Stimulated activated CD4-positive, alpha-beta T cell treated with anti-CD3 and anti-CD28 coated beads, Interleukin-1b, Interleukin-23, amount 100 ng/mL, for 4 hours (primary cell): ENCODE measurements around the gene U2AF2.

Source experiments
- DNase-seq, 2 donors: peaks; one replicate each; pipeline ENCODE4 v3.0.0-alpha.2; 2020; ENCODE audit warnings: low read depth in 2 of 2

The U2AF2 gene

DNA sequence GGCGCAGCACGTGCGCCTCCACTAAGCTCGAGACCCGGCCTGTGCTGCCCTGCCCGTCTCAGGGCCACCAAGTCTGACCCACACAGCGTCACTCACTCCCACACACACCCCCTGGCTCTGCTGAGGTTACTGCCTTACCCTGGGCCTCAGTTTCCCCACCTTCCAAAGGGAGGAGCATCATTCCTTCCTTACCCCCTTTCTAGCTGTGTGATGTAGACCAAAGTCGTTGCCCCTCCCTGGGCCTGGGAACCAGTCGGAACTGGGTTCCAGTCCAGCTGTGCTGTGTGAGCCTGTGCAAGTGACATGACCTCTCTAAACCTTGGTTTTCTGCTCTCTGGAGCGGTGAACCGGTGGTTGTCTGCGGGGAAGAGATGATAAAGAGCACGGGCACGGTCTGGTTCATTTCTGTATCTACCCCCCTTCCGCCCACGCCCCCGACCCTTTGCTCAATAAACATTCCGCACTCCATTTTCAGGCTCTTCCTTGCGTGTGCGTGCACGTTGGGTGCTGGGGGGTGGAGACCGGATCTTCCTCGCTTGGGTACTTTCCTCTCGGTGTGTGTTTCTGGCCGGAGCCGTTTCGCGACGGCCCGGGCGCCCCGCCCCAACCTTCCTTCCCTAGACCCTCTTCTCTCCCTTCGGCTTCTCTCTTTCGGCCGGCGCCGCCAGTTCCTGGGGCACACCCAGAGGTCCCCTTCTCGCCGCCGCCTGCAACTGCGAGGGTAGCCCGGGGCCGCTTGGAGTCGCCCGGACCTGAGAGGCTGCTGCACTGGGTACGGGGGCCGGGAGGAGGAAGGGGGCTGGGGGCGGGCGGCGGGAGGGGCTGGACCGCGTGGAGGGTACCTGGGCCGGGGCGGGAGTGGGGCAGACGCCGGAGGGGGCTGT is 11.6 kb upstream of the U2AF2 start, which contains the start of gene ZNF581:
TSS of gene ZNF581 (plus strand) at position 647 of the 884 bp plus-strand sequence. CDS start 923 bp downstream, outside the sequence.
- peak; percentile 74 to 76 for DNase-seq

DNA sequence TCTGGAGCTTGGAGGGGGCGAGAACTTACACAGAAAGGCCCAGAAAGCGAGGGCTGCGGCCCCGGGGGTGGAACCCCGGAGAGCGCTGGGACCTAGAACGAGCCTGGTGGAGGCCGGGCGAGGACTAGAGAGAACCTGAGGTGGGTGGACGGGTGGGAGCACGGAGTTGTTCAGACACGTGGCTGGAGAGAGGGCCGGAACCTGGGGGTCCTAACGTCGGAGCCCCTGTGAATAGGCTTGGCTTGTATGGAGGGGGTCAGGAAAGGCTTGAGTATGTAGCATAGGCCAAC is 11.0 kb upstream of the U2AF2 start:
- no peak for DNase-seq

DNA sequence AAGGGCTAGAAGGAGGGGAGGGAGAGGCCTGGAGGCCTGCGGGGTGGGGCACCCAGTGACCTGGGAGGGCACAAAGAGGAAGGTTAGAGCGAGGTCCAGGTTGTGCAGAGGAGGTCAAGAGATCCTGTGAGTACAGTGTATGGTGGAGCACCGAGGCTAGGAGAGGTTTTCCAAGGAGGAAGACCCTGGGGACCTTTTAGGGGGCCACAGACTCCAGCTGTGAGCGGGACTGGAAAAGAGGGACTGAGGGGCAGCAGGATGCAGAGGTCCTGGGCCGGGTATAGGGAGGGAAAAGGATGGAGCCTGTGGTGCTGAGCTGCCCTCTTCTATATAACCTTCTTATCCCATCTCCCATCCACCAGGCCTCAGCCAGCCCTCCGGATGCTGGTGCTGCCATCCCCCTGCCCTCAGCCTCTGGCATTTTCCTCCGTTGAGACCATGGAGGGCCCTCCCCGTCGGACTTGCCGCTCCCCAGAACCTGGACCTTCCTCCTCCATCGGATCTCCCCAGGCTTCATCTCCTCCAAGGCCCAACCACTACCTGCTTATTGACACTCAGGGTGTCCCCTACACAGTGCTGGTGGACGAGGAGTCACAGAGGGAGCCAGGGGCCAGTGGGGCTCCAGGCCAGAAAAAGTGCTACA is 10.5 kb upstream of the U2AF2 start:
- no peak for DNase-seq

DNA sequence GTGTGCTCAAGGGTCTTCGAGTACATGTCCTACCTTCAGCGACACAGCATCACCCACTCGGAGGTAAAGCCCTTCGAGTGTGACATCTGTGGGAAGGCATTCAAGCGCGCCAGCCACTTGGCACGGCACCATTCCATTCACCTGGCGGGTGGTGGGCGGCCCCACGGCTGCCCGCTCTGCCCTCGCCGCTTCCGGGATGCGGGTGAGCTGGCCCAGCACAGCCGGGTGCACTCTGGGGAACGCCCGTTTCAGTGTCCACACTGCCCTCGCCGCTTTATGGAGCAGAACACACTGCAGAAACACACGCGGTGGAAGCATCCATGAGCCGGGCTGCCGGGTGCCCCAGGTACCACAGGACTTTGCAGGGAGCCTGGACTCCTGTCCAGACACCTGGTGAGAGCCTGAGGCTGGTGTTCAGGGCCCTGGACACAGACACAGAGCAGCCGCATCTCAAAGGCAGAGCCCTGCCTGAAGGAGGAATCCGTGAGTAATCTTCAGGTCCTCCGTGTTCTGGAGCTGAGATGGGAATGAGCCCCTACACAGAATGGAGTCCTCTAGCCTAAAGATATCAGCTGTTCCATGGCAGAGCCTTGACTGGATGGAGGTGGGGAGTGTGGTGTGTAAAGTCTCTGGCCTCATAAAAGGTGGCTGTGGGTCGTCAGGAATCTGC is 9.9 kb upstream of the U2AF2 start:
- no peak for DNase-seq

DNA sequence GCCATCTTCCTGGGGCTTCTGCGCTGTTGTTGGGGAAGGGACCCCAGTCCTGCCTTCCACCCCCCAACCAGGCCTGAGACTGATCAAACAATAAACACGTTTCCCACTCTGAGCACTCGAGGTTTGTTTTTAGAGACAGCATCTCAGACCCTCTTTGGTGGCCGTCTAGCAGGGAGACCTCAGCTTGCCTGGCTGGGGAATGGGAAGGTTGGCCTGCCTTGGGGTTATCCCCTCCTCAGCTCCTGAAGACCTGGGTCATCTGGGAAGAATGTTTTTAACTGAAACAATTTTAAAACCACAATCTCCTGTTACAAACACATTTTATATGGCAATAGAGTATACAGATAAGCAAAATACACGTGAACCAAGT is 9.3 kb upstream of the U2AF2 start:
- no peak for DNase-seq

DNA sequence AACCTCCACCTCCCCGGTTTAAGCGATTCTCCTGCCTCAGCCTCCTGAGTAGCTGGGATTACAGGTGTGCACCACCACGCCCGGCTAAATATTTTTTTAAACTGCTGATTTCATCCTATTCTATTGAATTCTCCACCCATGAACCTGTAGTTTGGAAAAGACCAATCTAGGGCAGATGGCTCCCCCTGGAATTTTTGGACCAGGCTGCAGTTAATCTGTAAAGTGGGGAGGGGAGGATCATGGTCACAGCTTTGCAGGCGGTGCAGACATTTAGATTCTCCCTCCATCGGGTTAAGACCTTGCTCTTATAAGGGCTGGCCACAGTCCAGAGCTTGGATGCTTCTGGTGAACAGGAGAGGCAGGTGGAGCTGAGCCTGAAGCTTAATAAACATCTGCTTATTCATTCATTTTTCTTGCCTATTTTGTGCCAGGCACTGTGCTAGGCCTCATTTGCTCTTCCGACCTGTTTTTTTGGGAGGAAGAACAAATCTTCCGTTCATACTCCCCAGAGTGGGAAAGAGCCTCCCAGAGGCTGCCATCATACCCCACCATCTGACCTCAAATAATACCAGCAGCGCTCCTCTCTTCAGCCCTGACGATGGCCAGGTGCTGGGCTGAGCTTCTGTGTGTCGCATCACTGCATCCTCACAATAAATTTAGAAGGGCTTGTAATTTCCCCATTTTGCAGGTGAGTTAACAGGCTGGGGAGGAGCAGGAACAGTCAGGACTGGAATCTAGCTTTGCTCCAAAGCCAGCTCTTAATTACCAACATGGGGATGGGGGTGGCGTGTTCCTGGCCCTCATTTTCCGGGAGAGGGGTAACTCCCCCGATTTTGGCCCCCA is 7.7 kb upstream of the U2AF2 start:
- DNase-seq = no peak

DNA sequence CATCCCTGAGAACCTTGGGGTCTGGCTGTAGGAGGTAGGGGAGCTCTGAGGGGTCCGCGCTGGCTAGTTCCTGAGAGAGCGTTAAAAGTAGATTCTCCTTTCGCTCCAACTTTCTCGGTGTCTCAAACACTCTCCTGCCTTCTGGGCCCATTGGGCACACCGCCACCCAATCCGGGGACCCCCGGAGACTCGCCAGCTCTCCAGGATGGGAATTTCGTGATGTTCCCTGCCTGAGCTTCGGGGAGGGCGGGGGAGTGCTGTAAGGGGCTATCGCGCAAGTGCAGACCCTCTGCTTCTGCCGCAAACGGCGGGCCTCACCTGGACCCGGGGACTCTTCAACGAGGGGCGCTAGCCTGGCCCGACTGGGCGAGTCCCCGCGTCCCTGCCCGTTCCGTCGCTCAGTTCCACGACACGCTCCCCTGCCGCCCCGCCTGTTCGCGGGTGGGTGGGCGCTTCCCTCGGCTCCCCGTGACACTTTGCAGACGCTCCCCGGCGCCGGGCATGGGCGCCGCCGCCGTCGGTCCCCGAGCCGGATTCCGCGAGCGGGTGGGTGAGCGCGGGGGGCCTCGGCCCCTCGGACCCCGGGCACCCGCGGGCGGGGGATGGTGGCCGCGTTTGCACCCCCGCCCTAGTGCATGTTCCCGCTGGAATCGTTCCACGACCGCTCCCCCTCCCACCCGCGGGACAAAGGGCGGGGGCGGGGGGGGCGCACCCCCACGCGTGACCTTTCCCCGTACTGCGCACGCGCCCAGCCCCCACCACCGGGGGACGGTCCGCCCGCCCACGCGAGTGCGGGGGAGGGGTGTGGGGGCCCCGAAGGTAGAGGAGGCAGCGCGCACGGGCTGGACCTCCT is 6.9 kb upstream of the U2AF2 start, which contains the start of gene CCDC106:
TSS of gene CCDC106 (plus strand) at position 481 of the 853 bp plus-strand sequence. CDS start 835 bp downstream, outside the sequence.
- DNase-seq = peak in 1 of 2 donors; percentile 55

DNA sequence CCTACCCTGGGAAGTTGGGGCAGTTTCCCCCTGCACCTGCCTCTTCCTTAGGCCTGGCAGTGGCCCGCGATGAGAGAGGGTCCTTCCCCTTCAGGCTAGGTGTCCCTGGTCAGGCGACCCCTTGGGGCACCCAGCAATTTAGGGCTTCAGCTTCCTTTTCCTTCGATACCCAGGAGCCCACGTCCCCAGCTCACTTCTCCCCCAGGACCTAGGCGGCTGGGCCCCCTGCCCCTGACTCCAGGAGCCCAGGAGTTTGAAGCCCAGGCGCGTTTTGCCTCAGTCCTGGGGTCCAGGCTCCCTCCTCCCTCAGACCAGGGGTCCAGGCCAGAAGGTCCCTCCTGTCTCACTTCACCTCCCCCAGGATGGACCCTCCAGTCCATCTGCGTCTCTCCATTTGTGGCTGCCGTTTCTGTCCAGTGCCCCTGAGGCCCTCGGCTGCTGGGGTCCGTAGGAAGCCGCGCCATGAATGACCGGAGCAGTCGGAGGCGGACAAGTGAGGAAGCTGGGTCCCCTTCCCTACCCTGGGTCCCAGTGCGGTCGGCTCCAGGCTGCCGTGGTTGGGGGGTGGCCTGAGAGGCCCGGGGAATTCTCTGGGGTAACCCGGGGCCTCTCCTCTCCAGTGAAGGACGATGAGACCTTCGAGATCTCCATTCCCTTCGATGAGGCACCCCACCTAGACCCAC is 6.1 kb upstream of the U2AF2 start:
- no peak for DNase-seq

DNA sequence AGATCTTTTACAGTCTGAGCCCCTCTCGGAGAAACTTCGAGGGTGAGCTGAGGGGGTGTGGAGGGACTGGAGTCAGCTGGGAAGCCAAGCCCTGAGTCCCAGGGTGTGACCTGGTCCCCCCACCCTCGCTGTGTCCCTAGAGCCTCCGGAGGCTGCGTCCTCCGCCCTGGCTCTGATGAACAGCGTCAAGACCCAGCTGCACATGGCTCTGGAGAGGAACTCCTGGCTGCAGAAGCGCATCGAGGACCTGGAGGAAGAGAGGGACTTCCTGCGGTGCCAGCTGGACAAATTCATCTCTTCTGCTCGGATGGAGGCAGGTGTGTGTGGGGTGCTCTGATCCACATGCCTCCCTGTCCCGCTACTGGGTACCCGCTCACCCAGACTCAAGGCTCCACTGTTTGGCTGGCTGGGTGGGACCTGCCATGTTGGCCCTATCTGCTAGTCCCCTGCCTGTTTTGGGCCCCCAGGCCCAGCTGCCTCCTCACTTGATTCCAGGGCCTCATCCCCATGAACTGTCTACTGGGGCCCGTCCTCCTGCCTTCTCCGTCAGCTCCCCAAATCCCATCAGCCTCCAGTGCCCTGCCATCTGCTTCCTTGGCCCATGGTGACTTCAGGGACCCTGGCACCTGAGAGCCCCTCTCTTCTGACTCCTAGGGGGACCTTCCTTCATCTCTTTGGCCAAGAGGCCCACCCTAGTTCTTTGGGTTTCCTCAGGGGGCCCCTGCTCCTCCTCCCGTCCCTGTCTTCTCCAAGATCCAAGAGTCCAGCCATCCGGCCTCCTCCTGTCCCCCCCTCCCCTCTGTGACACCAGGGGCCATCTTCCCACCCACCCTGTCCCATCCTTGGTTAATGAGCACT is 5.3 kb upstream of the U2AF2 start:
- DNase-seq = no peak

DNA sequence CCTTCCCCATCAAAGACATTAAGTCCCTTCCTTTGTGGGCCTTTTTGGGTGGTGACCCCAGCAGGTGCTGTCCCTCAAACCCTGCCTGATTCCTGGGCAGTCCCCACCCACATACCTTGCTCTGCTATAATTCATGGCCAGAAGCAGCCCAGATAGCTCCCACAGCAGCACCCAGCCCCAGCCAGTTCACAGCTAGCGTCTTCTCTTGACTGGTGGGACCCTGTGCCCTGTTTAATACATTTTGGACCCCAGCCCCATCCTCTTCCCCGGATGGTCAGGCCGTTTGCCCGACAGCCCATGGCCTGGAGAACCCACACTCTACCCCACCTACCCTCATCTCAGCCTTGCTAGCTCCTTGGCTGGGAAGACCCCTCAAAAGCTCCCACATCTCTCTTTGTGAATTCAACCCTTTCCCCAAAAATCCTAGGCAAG is 4.7 kb upstream of the U2AF2 start:
- no peak for DNase-seq

DNA sequence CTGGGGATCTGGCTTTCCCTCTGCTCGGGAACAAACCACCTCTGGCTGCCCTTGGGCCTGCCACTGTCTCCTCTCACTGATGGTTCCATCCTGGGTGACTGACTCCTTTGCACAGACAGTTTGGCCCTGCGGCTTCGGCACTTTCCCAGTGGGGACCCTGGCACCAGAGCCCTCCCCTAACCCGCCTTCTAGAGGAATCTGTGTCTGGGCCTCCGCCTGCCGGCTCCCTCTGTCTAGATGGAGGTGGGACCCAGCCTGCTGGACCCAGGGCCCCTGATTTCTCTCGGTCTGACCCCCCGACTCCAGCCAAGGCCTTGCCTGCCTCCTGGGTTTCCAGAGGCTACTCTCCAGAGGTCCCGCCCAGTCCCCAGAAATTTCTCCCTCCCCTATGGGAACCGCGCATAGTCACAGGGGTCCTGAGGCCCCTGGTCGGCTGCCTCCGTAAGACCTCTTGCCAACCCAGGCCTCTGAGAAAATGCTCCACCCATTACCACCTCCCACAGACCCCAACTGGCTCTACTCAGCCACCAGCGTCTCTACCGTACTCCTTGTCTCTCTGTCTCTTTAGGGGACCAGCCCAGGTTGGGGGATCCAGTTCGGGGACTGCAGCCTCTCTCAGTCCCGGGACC is 4.1 kb upstream of the U2AF2 start:
- no peak for DNase-seq

DNA sequence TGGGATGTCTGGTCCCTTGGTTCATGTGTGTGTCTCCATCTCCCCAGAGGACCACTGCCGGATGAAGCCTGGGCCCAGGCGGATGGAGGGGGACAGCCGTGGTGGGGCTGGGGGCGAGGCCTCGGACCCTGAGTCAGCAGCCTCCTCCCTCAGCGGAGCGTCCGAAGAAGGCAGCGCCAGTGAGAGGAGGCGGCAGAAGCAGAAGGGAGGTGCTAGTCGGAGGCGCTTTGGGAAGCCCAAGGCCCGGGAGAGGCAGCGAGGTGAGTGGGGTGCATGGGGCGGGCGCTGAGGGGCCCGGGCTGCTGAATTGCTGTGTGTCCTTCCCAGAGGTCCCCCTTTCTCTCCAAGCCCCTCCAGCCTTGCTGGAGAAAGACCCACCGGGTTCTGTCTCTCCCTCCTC is 3.6 kb upstream of the U2AF2 start:
- no peak for DNase-seq

DNA sequence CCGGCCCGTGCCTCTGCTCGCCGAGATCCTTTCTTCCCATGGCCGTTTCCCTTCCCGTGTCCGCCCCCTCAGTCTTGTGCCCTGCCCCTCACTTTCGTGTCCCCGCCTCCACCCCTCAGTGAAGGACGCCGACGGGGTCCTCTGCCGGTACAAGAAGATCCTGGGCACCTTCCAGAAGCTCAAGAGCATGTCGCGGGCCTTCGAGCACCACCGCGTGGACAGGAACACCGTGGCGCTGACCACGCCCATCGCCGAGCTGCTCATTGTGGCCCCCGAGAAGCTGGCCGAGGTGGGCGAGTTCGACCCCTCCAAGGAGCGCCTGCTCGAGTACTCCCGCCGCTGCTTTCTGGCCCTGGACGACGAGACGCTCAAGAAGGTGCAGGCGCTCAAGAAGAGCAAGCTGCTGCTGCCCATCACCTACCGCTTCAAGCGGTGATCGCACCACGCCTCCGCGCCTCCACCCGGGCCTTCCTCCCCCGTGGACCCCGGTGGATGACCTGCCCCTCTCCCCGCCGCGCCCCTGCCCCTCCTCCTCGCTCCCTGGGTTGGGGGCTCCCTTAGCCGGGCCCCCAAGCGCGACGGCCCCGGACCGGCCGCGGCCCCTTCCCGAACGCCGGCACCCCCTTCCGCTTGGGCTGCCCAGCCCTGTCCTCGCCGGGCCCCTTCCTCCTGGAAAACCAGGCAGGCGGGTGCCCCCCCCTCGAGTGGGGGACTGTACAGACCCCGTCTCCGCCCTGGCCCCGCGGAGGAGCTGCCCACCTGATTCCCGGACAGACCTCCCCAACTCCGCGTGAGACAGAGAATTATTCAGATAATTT is 2.3 kb upstream of the U2AF2 start:
- no peak for DNase-seq

DNA sequence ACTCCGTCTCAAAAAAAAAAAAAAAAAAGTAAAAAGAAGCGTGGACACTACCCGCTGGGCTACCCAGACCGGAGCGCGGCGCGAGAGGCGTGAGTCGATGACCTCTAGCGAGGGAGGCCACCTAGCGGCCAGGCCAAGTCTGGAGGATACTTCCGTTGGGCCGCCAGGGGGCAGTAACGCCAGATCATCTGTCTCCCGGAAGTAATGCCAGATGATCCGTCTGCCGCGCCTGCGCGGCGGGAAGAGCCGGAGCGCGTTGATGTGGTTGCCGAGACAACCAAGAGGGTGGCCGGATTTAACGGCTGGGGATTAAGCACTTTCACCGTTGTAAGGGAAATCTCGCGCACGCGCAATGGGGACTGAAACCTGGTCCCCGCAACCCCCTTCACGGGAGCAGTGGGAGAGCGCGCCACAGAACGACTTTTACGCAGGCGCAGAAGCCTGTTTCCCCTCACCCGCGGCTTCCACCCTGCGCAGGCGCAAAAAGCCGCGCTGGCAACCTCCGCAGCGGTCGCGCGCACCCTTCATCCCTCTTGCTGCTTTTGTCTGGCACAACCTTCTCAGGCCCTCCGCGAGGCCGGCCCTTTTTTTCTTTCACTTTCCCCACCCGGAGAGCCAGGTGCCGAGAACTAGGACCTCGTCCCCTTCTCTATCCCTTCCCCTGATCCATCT is 1.0 kb upstream of the U2AF2 start:
- DNase-seq = peak; percentile 96 to 99

DNA sequence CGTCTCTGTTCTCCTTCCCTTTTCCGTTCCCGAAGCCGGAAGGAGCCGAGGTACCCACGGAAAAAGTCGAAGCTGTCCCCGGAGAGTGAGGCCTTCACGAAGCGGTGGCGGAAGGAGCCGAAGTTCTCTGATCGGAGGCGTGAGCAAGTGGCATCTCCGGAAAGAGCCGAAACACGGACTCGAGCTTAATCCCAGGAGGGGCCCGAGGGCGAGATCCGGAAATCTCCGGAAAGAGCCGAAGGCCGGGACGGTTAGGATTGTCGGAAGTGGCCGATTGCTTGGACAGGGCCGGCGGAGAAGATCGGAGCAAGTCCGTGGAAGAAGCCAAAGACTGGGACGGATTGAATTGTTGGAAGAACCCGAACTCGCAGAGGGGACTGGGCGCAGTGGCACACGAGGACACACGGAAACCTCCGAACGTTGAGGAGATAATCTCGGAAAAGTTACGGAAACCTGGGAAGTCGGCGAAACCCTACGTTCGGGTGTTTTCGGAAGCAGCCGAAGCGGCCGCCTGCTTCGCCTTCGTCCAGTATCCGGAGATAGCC is 440 bp upstream of the U2AF2 start:
- peak; percentile 95 to 96 for DNase-seq

DNA sequence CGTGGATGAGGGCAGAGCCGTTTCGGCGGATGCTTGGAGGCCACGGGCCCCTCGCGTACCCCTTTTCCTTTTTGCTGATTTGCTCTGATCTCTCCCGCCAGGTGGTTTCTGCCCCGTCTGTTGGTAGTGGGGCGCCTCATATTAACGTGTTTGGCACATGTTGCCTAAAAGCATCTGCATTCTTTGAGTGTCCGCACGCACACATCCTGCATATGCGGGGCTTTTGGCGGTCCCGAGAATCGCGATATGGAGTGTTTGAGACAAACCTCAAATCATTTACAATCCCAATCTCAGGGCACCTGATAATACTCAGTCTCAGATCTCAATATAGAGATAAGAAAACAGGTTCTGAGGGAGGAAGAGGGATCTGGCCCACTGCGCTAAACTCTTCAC is 809 bp downstream of the U2AF2 start:
- DNase-seq = no peak

DNA sequence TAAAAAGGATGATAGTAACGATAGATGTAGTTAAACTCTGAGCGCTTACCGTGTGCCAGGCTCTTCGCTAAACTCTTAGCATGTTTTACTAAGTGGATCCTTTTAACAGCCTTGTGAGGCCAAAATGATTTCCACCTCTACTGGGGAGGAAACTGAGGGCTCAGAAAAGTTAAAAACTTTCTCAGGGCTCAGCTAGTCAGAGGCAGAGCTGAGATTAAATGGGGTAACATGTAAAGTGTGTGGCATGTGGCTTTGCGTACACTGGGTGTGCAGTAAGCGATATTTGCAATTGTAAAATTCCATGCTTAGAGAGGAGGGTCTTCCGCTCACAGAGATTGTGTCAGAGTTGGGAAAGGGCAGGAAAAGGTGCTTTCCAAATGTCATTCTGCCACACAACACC is 1.7 kb downstream of the U2AF2 start:
- DNase-seq = no peak
